ENCODE results near the gene POP7. TPM values are rescaled to one million over a fixed set of nuclear protein-coding genes. Genes with fewer than 3 reads are reported as not detected.
"Not testable (repeated sequence)": the region's sequence is repeated elsewhere in the genome, so short reads cannot be mapped to it uniquely, and the experiment has no call there.

Gene POP7
- total RNA-seq, 1 donor from 2014 or later, result 82.7 TPM

DNA sequence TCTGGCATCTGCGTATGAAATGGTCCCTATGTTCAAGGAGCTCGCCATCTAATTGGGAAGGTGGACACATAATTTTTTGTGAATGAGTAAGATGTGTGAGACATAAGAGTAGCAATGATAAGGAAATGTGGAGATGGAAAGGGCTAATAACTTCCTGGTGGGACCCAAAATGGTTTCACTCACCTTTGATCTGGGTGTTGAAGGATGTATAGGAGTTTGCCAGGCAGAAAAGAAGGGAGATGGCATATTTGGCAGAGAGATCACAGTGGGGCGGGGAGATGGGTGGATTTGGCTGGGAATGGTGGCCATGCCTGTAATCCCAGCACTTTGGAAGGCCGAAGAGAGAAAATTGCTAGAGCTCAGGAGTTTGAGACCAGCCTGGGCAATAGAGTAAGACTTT, 4.5 kb downstream of the POP7 start:
- intact Hi-C loops (cut with micrococcal nuclease), result no loop called here
- DNase-seq (ENCODE audit: low spot score), result no peak
- H3K27ac Mint-ChIP-seq, result no peak overlapping the region

DNA sequence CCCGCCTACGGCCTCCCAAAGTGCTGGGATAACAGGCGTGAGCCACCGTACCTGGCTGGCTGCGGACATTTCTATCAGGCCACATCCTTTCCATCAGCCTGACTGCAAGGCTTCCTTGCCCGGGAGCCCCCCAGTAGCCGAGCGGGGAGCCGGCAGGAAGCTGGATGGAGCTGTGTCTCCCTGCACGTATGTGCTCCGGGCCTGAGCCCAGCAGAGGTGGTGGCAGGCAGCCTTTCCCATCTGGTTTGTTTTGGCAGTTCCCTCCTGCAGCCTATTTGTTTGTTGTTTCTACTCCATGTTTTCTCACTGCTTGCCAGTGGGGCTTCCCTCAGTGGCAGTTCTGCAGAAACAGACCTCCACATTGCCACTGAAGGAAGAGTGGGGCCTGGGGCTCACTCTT, 5.4 kb downstream of the POP7 start:
- Mint-ChIP-seq H3K9me3 (no peaks in the 10 kb centered on the region), H3K27me3 (ENCODE audit: insufficient read depth) (peaks cover 6% of the 10 kb centered on the region), H3K36me3 (ENCODE audit: low read depth) (peaks cover 4% of the 10 kb centered on the region), H3K4me1 (ENCODE audit: low read depth) (peaks cover 7% of the 10 kb centered on the region), H3K27ac (no peak overlapping the region), H3K4me3 (no peak overlapping the region)
- DNase-seq (ENCODE audit: low spot score), result no peak
- intact Hi-C loops (cut with micrococcal nuclease), result no loop called here

More for the DNA sequence above, 4.5 kb downstream of the POP7 start:
- Mint-ChIP-seq H3K4me3 (no peak overlapping the region), H3K36me3 (ENCODE audit: low read depth) (peaks cover 4% of the 10 kb centered on the region), H3K9me3 (no peaks in the 10 kb centered on the region), H3K27me3 (ENCODE audit: insufficient read depth) (peaks cover 3% of the 10 kb centered on the region), H3K4me1 (ENCODE audit: low read depth) (peaks cover 7% of the 10 kb centered on the region)

DNA sequence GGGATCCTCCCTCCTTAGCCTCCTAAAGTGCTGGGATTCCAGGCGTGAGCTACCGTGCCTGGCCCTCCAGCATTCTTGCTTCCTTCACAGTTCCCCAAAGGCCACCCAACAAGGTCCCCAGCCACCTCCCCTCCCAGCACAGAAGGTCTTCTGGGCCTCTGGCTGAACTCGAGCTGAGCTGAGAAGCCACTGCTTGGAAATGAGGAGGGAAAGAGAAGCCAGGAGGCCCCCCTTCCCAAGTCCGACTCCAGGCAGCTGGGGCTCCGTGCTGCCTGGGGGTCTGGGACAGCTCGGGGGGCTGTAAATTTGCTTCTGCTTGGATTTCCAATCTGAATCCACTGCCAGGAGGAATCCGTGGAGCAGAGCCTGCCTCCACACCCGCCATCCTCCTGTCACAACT, 8.8 kb downstream of the POP7 start:
- Mint-ChIP-seq H3K9me3 (no peaks in the 10 kb centered on the region), H3K27ac (no peak overlapping the region), H3K4me3 (no peak overlapping the region), H3K4me1 (ENCODE audit: low read depth) (no peaks in the 10 kb centered on the region), H3K36me3 (ENCODE audit: low read depth) (no peaks in the 10 kb centered on the region), H3K27me3 (ENCODE audit: insufficient read depth) (peaks cover 28% of the 10 kb centered on the region)
- no peak for DNase-seq (ENCODE audit: low spot score)
- intact Hi-C loops (cut with micrococcal nuclease), result no loop called here

DNA sequence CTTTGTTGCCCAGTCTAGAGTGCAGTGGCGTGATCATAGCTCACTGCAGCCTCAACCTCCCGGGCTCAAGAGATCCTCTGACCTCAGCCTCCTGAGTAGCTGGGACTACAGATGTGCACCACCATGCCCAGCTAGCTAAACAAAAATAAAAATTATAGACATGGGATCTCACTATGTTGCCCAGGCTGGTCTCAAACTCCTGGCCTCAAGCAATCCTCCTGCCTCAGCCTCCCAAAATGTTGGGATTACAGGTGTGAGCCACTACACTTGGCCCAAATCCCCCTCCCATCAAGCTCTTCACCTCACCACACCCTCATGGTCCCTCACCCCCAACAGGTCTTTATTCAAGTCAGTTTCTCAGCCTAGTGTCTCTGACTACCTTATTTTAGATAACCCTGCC, 11.2 kb downstream of the POP7 start:
- H3K9me3 Mint-ChIP-seq; H3K4me1 Mint-ChIP-seq (ENCODE audit: low read depth); DNase-seq (ENCODE audit: low spot score); H3K27ac Mint-ChIP-seq; H3K36me3 Mint-ChIP-seq (ENCODE audit: low read depth); intact Hi-C loops (cut with micrococcal nuclease); H3K4me3 Mint-ChIP-seq: not testable (repeated sequence)
- H3K27me3 Mint-ChIP-seq (ENCODE audit: insufficient read depth), result peaks cover 39% of the 10 kb centered on the region

DNA sequence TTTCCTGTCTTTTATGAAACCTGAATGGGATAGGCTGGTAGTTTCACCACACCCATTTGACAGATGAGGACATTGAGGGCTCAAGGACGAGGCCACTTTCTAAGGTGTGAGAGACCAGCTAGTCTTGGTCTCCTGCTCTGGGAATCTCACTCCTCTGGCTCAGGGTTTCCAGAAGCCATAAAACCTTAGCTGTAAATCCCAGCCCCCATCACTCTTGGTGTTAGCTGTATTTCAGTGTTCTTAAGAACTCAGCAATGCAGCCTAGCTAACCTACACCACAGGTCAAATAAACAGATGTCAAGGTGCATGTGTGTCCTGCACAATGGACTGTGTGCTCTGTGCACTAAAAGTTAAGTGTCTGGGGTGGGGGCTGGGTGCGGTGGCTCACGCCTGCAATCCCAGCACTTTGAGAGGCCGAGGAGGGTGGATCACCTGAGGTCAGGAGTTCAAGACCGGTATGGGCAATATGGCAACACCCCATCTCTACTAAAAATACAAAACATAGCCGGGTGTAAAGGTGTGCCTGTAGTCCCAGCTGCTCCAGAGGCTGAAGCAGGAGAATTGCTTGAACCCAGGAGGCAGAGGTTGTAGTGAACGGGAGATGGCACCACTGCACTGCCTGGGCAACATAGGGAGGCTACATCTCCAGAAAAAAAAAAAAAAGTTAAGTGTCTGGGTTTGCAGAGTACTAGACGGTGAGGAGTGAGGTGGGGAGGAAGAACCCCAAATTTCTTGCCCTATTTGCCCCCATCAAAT, 13.8 kb downstream of the POP7 start:
- Mint-ChIP-seq H3K4me1 (ENCODE audit: low read depth) (no peaks in the 10 kb centered on the region), H3K9me3 (no peaks in the 10 kb centered on the region), H3K36me3 (ENCODE audit: low read depth) (no peaks in the 10 kb centered on the region), H3K27me3 (ENCODE audit: insufficient read depth) (peaks cover 45% of the 10 kb centered on the region), H3K4me3 (no peak overlapping the region), H3K27ac (no peak overlapping the region)
- intact Hi-C loops (cut with micrococcal nuclease), result no loop called here
- no peak for DNase-seq (ENCODE audit: low spot score)

DNA sequence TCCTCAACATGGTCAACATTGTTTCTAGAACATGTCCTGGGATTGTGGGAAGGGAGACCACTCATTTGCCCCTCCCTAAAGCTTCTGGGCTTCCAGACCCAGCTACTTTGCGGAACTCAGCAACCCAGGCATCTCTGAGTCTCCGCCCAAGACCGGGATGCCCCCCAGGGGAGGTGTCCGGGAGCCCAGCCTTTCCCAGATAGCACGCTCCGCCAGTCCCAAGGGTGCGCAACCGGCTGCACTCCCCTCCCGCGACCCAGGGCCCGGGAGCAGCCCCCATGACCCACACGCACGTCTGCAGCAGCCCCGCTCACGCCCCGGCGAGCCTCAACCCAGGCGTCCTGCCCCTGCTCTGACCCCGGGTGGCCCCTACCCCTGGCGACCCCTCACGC, 14.4 kb downstream of the POP7 start, which contains the start of gene EPO:
Gene EPO, plus strand, starts transcription at position 190 of the 392 bp plus-strand sequence. CDS start 513 bp downstream, outside the sequence.
- Mint-ChIP-seq H3K36me3 (ENCODE audit: low read depth) (no peaks in the 10 kb centered on the region), H3K4me3 (no peak within 1 kb of the TSS), H3K9me3 (no peaks in the 10 kb centered on the region), H3K27ac (no peak within 1 kb of the TSS), H3K4me1 (ENCODE audit: low read depth) (peaks cover 4% of the 10 kb centered on the region), H3K27me3 (ENCODE audit: insufficient read depth) (peaks cover 45% of the 10 kb centered on the region)
- no peak for DNase-seq (ENCODE audit: low spot score)
- intact Hi-C loops (cut with micrococcal nuclease), result no loop called here

DNA sequence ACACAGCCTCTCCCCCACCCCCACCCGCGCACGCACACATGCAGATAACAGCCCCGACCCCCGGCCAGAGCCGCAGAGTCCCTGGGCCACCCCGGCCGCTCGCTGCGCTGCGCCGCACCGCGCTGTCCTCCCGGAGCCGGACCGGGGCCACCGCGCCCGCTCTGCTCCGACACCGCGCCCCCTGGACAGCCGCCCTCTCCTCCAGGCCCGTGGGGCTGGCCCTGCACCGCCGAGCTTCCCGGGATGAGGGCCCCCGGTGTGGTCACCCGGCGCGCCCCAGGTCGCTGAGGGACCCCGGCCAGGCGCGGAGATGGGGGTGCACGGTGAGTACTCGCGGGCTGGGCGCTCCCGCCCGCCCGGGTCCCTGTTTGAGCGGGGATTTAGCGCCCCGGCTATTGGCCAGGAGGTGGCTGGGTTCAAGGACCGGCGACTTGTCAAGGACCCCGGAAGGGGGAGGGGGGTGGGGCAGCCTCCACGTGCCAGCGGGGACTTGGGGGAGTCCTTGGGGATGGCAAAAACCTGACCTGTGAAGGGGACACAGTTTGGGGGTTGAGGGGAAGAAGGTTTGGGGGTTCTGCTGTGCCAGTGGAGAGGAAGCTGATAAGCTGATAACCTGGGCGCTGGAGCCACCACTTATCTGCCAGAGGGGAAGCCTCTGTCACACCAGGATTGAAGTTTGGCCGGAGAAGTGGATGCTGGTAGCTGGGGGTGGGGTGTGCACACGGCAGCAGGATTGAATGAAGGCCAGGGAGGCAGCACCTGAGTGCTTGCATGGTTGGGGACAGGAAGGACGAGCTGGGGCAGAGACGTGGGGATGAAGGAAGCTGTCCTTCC, 15.0 kb downstream of the POP7 start:
- Mint-ChIP-seq H3K36me3 (ENCODE audit: low read depth) (no peaks in the 10 kb centered on the region), H3K27ac (no peak overlapping the region), H3K27me3 (ENCODE audit: insufficient read depth) (peaks cover 41% of the 10 kb centered on the region), H3K9me3 (no peaks in the 10 kb centered on the region), H3K4me1 (ENCODE audit: low read depth) (peaks cover 6% of the 10 kb centered on the region), H3K4me3 (no peak overlapping the region)
- intact Hi-C loops (cut with micrococcal nuclease), result no loop called here
- DNase-seq (ENCODE audit: low spot score), result no peak

DNA sequence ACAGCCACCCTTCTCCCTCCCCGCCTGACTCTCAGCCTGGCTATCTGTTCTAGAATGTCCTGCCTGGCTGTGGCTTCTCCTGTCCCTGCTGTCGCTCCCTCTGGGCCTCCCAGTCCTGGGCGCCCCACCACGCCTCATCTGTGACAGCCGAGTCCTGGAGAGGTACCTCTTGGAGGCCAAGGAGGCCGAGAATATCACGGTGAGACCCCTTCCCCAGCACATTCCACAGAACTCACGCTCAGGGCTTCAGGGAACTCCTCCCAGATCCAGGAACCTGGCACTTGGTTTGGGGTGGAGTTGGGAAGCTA, 15.5 kb downstream of the POP7 start:
- Mint-ChIP-seq H3K9me3 (no peaks in the 10 kb centered on the region), H3K27me3 (ENCODE audit: insufficient read depth) (peaks cover 44% of the 10 kb centered on the region), H3K27ac (no peak overlapping the region), H3K36me3 (ENCODE audit: low read depth) (no peaks in the 10 kb centered on the region), H3K4me1 (ENCODE audit: low read depth) (peaks cover 6% of the 10 kb centered on the region), H3K4me3 (no peak overlapping the region)
- intact Hi-C loops (cut with micrococcal nuclease), result no loop called here
- no peak for DNase-seq (ENCODE audit: low spot score)

DNA sequence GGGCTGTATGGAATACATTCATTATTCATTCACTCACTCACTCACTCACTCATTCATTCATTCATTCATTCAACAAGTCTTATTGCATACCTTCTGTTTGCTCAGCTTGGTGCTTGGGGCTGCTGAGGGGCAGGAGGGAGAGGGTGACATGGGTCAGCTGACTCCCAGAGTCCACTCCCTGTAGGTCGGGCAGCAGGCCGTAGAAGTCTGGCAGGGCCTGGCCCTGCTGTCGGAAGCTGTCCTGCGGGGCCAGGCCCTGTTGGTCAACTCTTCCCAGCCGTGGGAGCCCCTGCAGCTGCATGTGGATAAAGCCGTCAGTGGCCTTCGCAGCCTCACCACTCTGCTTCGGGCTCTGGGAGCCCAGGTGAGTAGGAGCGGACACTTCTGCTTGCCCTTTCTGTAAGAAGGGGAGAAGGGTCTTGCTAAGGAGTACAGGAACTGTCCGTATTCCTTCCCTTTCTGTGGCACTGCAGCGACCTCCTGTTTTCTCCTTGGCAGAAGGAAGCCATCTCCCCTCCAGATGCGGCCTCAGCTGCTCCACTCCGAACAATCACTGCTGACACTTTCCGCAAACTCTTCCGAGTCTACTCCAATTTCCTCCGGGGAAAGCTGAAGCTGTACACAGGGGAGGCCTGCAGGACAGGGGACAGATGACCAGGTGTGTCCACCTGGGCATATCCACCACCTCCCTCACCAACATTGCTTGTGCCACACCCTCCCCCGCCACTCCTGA, 16.7 kb downstream of the POP7 start:
- H3K4me1 Mint-ChIP-seq (ENCODE audit: low read depth), result peaks cover 6% of the 10 kb centered on the region
- no peak overlapping the region for H3K27ac Mint-ChIP-seq
- H3K36me3 Mint-ChIP-seq (ENCODE audit: low read depth), result no peaks in the 10 kb centered on the region
- H3K4me3 Mint-ChIP-seq, result no peak overlapping the region
- H3K27me3 Mint-ChIP-seq (ENCODE audit: insufficient read depth), result peaks cover 37% of the 10 kb centered on the region
- H3K9me3 Mint-ChIP-seq, result no peaks in the 10 kb centered on the region
- no peak for DNase-seq (ENCODE audit: low spot score)
- intact Hi-C loops (cut with micrococcal nuclease), result no loop called here

DNA sequence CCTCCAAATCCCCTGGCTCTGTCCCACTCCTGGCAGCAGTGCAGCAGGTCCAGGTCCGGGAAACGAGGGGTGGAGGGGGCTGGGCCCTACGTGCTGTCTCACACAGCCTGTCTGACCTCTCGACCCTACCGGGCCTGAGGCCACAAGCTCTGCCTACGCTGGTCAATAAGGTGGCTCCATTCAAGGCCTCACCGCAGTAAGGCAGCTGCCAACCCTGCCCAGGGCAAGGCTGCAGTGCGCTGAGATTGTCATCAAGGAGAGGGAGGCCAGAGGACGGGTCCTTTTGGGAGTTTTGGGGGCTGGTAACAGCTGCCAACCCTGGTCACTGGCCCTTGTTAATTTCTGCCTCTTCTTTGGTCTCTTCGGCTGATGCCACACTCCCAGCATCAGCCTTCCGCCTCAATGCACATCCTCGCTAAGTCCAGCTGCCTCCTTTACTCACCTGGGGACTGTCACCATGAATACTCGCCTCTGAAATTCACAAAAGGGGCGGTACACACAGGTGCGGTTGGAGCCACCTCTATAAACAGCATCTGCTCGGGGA, 17.9 kb downstream of the POP7 start:
- DNase-seq (ENCODE audit: low spot score), result no peak
- Mint-ChIP-seq H3K27ac (no peak overlapping the region), H3K9me3 (no peaks in the 10 kb centered on the region), H3K4me3 (no peak overlapping the region), H3K27me3 (ENCODE audit: insufficient read depth) (peaks cover 28% of the 10 kb centered on the region), H3K36me3 (ENCODE audit: low read depth) (no peaks in the 10 kb centered on the region), H3K4me1 (ENCODE audit: low read depth) (peaks cover 6% of the 10 kb centered on the region)
- intact Hi-C loops (cut with micrococcal nuclease), result loop anchor here (2.0 kb wide), 1 partner anchor 165 kb away; no protein-coding TSS in a partner anchor

DNA sequence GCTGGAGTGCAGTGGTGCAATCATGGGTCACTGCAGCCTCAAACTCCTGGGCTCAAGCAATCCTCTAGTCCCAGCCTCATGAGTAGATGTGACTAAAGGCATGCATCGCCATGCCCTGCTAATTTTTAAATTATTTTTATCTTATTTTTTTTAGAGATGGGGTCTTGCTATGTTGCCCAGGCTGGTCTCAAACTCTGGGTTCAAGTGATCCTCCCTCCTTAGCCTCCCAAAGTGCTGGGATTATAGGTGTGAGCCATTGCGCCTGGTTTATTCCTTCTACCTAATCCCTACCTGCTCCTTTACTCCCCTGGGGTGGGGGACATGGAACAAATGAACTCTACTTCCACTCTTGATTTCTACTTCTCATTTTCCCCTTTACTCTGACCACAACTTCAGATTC, 18.4 kb downstream of the POP7 start:
- peaks cover 25% of the 10 kb centered on the region for H3K27me3 Mint-ChIP-seq (ENCODE audit: insufficient read depth)
- H3K36me3 Mint-ChIP-seq (ENCODE audit: low read depth); DNase-seq (ENCODE audit: low spot score); H3K9me3 Mint-ChIP-seq; H3K4me1 Mint-ChIP-seq (ENCODE audit: low read depth); H3K27ac Mint-ChIP-seq; H3K4me3 Mint-ChIP-seq: not testable (repeated sequence)
- intact Hi-C loops (cut with micrococcal nuclease), result loop anchor here (2.0 kb wide), 1 partner anchor 166 kb away; no protein-coding TSS in a partner anchor

DNA sequence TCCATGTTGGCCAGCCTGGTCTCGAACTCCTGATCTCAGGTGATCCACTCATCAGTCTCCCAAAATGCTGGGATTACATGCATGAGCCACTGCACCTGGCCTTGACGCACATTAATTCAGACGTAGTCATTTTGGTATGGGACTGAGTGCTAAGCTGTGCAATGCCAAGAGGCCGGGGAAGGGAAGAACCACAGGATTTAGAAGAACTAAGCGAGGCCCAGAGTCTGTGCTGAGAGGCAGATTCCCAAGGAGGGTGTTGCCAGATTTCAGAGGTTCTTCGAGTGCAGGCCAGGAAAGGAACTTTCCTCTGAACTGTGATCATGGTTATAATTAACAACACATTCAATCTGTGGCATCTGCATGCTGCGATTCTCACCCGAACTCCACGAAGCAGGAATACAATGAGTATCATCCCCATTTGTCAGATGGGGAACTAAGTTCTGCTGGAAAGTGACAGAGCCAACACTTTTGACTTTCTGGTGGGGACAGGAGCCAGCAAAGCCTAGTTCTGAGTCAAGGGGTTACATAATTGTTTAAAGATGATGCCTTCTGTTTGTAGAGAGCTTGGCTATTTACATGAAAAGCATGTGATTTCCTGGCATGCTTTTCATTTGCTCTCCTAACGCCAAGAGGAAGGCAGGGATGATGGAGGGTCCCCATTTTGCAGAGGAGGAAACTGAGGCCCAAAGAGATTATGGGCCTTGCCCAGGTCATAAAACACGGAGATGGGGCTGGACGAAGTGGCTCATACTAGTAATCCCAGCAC, 21.3 kb downstream of the POP7 start:
- H3K36me3 Mint-ChIP-seq (ENCODE audit: low read depth), result no peaks in the 10 kb centered on the region
- peaks cover 6% of the 10 kb centered on the region for H3K4me1 Mint-ChIP-seq (ENCODE audit: low read depth)
- intact Hi-C loops (cut with micrococcal nuclease), result loop anchor here (5.0 kb wide), 1 partner anchor 250 kb away; the partner anchor contains the start of gene TSC22D4
- H3K27ac Mint-ChIP-seq, result no peak overlapping the region
- no peak for DNase-seq (ENCODE audit: low spot score)
- no peaks in the 10 kb centered on the region for H3K9me3 Mint-ChIP-seq
- H3K4me3 Mint-ChIP-seq, result no peak overlapping the region
- peaks cover 11% of the 10 kb centered on the region for H3K27me3 Mint-ChIP-seq (ENCODE audit: insufficient read depth)
